ENCODE measurements around the gene DENND1A. TPM values are rescaled to one million over a fixed set of nuclear protein-coding genes. Genes with fewer than 3 reads are reported as not detected.
"Not testable (repeated sequence)": the region's sequence is repeated elsewhere in the genome, so short reads cannot be mapped to it uniquely, and the experiment has no call there.

Gene DENND1A
- total RNA-seq, 2 donors from 2014 or later, result 17.8 to 36.6 TPM

DNA sequence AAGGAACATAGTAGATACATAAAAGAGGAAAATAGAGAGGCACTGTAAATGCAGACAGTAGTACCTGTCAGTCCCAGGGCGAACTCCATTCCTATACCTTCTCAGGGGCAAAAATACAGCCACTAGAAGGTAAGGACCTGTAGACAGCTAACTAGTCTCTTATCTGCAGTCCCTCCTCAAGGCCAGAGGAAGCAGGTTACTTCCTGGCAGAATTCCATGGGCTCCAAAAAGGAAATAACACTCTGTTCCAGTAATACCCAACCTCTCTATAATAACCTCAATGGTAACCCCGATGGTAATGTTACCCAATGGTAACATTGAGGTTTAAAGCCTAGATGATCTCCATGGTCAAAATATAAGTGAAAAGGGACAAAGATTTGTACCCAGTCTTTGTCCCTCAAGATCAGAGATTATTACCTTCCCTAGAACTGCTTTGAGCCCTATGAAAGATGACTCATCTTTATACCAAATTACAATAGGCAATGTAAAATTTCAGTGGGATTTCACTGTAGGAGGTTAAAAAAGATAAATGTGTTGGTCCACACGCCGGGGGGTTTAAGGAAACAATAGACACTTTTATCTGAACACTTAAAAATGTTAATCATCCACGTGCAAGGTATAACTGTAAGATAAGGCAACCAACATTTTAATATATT lies 113.0 kb downstream of the DENND1A start:
- Histone ChIP-seq H3K36me3 (no peaks in the 10 kb centered on the region), H3K4me1 (ENCODE audit: control insufficient read depth in 1 of 2, low read depth in 2 of 2) (no peaks in the 10 kb centered on the region), H3K9me3 (no peaks in the 10 kb centered on the region), H3K27me3 (replicated peaks; ENCODE audit: insufficient read depth) (no peaks in the 10 kb centered on the region), H3K4me3 (no peak overlapping the region), H3K27ac (no peak overlapping the region)
- ATAC-seq (ENCODE audit: insufficient number of reproducible peaks, low FRiP score, low read depth), result no peak
- TF ChIP-seq, protein P1, sequence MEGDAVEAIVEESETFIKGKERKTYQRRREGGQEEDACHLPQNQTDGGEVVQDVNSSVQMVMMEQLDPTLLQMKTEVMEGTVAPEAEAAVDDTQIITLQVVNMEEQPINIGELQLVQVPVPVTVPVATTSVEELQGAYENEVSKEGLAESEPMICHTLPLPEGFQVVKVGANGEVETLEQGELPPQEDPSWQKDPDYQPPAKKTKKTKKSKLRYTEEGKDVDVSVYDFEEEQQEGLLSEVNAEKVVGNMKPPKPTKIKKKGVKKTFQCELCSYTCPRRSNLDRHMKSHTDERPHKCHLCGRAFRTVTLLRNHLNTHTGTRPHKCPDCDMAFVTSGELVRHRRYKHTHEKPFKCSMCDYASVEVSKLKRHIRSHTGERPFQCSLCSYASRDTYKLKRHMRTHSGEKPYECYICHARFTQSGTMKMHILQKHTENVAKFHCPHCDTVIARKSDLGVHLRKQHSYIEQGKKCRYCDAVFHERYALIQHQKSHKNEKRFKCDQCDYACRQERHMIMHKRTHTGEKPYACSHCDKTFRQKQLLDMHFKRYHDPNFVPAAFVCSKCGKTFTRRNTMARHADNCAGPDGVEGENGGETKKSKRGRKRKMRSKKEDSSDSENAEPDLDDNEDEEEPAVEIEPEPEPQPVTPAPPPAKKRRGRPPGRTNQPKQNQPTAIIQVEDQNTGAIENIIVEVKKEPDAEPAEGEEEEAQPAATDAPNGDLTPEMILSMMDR (IDR thresholded peaks at IDR 0.05), result no peak
- no peak for DNase-seq (ENCODE audit: low spot score)

DNA sequence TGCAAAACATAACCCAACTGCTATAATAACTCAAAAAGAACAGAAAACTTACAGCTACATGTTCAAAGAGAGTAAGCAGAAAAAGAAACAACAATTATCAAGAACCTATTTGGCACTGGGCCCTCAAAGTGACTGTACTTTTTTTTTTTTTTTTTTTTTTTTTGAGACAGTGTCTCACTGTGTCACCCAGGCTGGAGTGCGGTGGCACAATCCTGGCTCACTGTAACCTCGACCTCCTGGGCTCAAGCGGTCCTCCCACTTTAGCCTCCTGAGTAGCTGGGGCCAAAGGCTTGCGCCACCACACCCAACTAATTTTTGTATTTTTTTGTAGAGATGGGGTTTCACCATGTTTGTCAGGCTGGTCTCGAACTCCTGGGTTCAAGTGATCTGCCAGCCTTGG lies 114.1 kb downstream of the DENND1A start:
- not testable (repeated sequence) for H3K36me3 ChIP-seq; H3K4me3 ChIP-seq; H3K9me3 ChIP-seq; DNase-seq (ENCODE audit: low spot score); H3K27me3 ChIP-seq (replicated peaks; ENCODE audit: insufficient read depth); ATAC-seq (ENCODE audit: insufficient number of reproducible peaks, low FRiP score, low read depth); H3K4me1 ChIP-seq (ENCODE audit: control insufficient read depth in 1 of 2, low read depth in 2 of 2); H3K27ac ChIP-seq

DNA sequence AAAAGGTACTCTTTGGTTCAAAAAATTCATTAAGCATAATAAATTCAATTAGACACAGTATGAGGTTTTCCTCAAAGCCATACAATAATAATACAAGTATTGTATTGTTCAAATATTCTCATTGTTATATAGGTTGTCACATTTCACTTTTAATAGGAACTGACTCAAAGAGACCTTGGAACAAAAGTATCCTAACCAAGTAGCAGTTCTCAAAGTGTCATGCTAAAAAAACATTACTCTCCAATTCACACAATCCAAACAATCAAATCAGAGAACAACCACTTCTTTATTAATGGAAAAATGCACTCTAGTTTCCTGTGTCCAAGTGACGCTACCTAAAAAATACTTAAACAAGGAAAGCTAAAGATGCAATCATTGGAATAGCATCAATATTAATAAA lies 115.4 kb downstream of the DENND1A start:
- no peak for DNase-seq (ENCODE audit: low spot score)
- Histone ChIP-seq H3K4me3 (no peak overlapping the region), H3K4me1 (ENCODE audit: control insufficient read depth in 1 of 2, low read depth in 2 of 2) (no peaks in the 10 kb centered on the region), H3K36me3 (no peaks in the 10 kb centered on the region), H3K9me3 (no peaks in the 10 kb centered on the region), H3K27ac (no peak overlapping the region), H3K27me3 (replicated peaks; ENCODE audit: insufficient read depth) (no peaks in the 10 kb centered on the region)
- no peak for ATAC-seq (ENCODE audit: insufficient number of reproducible peaks, low FRiP score, low read depth)
- TF ChIP-seq, protein P1 (IDR thresholded peaks at IDR 0.05), result no peak

DNA sequence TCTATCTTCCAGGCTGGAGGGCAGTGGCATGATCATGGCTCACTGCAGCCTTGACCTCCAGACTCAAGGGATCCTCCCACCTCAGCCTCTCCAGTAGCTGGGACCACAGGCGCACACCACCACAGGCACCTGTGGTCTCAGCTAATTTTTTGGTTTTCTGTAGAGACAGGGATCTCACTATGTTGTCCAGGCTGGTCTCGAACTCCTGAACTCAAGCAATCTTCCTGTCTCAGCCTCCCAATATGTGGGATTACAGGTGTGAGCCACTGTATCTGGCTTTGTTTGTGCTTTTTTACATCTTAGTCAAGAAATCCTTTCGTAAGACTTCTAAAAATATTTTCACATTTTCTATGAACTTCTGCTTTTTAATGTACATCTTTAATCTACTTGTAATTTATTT lies 116.9 kb downstream of the DENND1A start:
- no peak for DNase-seq (ENCODE audit: low spot score)
- Histone ChIP-seq H3K27me3 (replicated peaks; ENCODE audit: insufficient read depth) (no peaks in the 10 kb centered on the region), H3K4me1 (ENCODE audit: control insufficient read depth in 1 of 2, low read depth in 2 of 2) (no peaks in the 10 kb centered on the region), H3K27ac (no peak overlapping the region), H3K9me3 (no peaks in the 10 kb centered on the region), H3K36me3 (no peaks in the 10 kb centered on the region), H3K4me3 (no peak overlapping the region)
- no peak for ATAC-seq (ENCODE audit: insufficient number of reproducible peaks, low FRiP score, low read depth)
- TF ChIP-seq, protein P1 (IDR thresholded peaks at IDR 0.05), result no peak

DNA sequence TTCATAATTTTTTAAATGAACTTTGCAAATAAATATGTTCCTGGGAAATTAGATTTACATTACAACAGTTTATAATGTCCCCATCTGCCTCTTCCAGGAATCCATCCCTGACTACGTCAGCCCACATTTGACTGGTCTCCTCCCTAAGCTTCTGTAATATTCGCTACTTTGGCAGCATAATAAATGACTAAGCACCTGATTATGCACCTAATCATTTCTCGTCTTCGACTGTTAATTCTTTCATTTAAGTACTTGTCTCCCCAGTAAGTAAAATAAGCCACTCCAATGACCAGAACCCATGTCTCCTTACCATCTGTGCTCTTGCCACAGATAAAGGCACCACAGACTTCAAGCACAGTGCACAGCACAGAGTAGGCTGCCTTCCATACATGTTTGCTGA lies 122.7 kb downstream of the DENND1A start:
- ATAC-seq (ENCODE audit: insufficient number of reproducible peaks, low FRiP score, low read depth), result no peak
- Histone ChIP-seq H3K4me1 (ENCODE audit: control insufficient read depth in 1 of 2, low read depth in 2 of 2) (no peaks in the 10 kb centered on the region), H3K36me3 (no peaks in the 10 kb centered on the region), H3K9me3 (no peaks in the 10 kb centered on the region), H3K4me3 (no peak overlapping the region), H3K27me3 (replicated peaks; ENCODE audit: insufficient read depth) (no peaks in the 10 kb centered on the region), H3K27ac (no peak overlapping the region)
- TF ChIP-seq, protein P1 (IDR thresholded peaks at IDR 0.05), result no peak
- DNase-seq (ENCODE audit: low spot score), result no peak

DNA sequence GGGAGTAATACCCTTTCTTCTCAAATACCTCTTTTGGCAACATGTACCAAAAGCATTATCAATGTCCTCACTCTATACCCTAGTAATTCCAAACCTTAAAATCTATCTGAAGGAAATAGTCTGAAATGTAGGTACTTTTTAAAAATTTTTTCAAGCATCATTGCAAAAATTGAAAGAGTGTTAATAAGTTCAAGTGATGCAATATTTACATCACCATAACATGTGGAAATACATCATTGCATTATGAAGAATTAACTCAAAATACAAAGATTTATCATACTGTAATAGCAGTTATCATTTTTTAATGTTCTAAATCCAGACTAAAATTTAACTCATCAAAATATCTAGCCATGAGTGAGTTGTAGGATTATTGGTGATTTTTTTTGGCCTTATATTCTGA lies 123.1 kb downstream of the DENND1A start:
- Histone ChIP-seq H3K27ac (no peak overlapping the region), H3K9me3 (no peaks in the 10 kb centered on the region), H3K4me1 (ENCODE audit: control insufficient read depth in 1 of 2, low read depth in 2 of 2) (no peaks in the 10 kb centered on the region), H3K27me3 (replicated peaks; ENCODE audit: insufficient read depth) (no peaks in the 10 kb centered on the region), H3K36me3 (no peaks in the 10 kb centered on the region), H3K4me3 (no peak overlapping the region)
- TF ChIP-seq, protein P1 (IDR thresholded peaks at IDR 0.05), result no peak
- ATAC-seq (ENCODE audit: insufficient number of reproducible peaks, low FRiP score, low read depth) (no peak), DNase-seq (ENCODE audit: low spot score) (no peak)

Measured in thoracic aorta (tissue), 2 donors.